Astrocyte (in vitro differentiated cells and primary cell): ENCODE data around the gene C11orf52.

ENCODE experiments used
- CTCF ChIP-seq: IDR thresholded peaks from 2 replicates; pipeline ENCODE4 v1.5.1; 2011; ENCODE audit warnings: low read depth, mild to moderate bottlenecking, inconsistent platforms, low read length, moderate library complexity; ENCODE audit not compliant: insufficient read depth
- EZH2 ChIP-seq: IDR thresholded peaks from 2 replicates; pipeline ENCODE4 v1.6.1; 2012; ENCODE audit warnings: mild to moderate bottlenecking, low read length, inconsistent platforms; ENCODE audit not compliant: insufficient read depth

GRCh38 chr11:111936040-111936540 is 17.4 kb downstream of the C11orf52 start:
- TF ChIP-seq EZH2 (no peak), CTCF (no peak)
